ENCODE results near the gene PFN1. TPM values are rescaled to one million over a fixed set of nuclear protein-coding genes. Genes with fewer than 3 reads are reported as not detected.
A peak's percentile ranks its signal among the peaks of the same experiment; 100 is the strongest.
"Not testable (repeated sequence)": the region's sequence is repeated elsewhere in the genome, so short reads cannot be mapped to it uniquely, and the experiment has no call there.

Gene PFN1
- total and polyA plus RNA-seq, 8 donors: 63.6 to 195 (median 138) TPM

DNA sequence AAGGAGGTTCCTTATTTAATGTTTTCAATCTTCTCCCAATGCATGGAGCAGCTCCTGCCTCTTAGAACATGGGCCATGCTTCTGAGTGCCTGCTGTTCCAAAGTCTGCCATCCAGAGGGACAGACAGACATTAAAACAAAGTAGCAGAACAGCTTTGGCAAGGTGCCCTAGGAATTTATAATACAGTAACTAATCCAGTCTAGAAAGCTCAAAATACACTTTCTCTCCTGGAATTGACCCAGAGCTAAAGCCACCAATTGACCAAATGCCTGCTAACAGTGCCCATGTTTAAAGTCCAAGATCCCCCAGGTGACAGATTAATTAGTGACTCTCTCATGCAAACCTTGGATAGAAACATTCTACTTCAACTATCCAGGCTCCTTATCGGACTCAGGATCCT, 34.3 kb downstream of the PFN1 start:
- Histone ChIP-seq H3K9me3 (no peaks in the 10 kb centered on the region), H3K27me3 (no peaks in the 10 kb centered on the region), H3K36me3 (no peaks in the 10 kb centered on the region), H3K4me3 (no peak overlapping the region), H3K4me1 (peaks cover 0 to 4% (median 0%) of the 10 kb centered on the region in 3 donors), H3K27ac (no peak overlapping the region)
- peak in 1 of 4 donors; percentile 31 for ATAC-seq
- 40% methylated on average over 1 of the region's 1 CpG for WGBS, 2 donors
- FAIRE-seq: no peak
- TF ChIP-seq, protein P1, sequence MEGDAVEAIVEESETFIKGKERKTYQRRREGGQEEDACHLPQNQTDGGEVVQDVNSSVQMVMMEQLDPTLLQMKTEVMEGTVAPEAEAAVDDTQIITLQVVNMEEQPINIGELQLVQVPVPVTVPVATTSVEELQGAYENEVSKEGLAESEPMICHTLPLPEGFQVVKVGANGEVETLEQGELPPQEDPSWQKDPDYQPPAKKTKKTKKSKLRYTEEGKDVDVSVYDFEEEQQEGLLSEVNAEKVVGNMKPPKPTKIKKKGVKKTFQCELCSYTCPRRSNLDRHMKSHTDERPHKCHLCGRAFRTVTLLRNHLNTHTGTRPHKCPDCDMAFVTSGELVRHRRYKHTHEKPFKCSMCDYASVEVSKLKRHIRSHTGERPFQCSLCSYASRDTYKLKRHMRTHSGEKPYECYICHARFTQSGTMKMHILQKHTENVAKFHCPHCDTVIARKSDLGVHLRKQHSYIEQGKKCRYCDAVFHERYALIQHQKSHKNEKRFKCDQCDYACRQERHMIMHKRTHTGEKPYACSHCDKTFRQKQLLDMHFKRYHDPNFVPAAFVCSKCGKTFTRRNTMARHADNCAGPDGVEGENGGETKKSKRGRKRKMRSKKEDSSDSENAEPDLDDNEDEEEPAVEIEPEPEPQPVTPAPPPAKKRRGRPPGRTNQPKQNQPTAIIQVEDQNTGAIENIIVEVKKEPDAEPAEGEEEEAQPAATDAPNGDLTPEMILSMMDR (IDR thresholded peaks at IDR 0.05): no peak
- DNase-seq: no peak
- intact Hi-C loops (cut with DNase I): loop anchor here in 1 of 3 donors (10.0 kb wide), 1 partner anchor 141 kb away; no protein-coding TSS in a partner anchor

DNA sequence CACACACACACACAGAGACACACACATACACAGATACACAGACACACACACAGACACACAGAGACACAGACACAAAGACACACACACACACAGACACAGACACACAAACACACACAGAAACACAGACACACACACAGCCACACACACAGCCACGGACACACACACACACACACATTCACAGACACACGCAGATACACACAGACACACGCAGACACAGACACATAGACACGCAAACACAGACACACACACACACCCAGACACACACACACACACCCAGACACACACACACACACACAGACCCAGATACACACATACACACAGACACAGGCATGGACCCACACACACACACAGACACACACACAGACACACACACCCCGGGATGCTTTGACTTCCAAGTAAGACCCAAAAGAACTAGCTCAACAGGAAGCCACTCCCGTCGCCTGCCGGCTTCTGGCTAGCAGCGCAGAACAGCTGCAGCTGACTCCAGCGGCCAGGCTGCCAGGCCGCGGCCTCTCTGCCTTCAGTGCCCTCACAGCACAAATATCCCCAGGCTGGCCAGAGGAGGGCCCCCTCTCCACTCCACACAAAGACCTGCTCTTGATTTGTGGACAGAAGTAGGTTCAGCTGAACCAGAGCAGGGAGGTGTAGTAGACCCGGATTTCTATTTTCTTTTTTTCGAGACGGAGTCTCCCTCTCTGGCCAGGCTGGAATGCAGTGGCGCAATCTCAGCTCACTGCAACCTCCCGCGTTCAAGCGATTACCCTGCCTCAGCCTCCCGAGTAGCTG, 39.4 kb downstream of the PFN1 start:
- no peak for FAIRE-seq
- no peak overlapping the region for H3K4me3 ChIP-seq
- TF ChIP-seq, protein P1 (IDR thresholded peaks at IDR 0.05): peak; percentile 63 to 81 (median 76)
- peak overlapping the region in 3 of 4 donors; percentile 15 to 60 (median 29) for H3K27ac ChIP-seq
- 15 to 20% methylated on average over 20 of the region's 20 CpGs for WGBS, 2 donors
- intact Hi-C loops (cut with DNase I): loop anchor here in 1 of 3 donors (10.0 kb wide), 1 partner anchor 156 kb away; no protein-coding TSS in a partner anchor
- no peaks in the 10 kb centered on the region for H3K36me3 ChIP-seq
- no peaks in the 10 kb centered on the region for H3K9me3 ChIP-seq
- peak; percentile 86 to 96 (median 89) for DNase-seq
- peaks cover 0 to 4% (median 0%) of the 10 kb centered on the region in 3 donors for H3K4me1 ChIP-seq
- ATAC-seq: peak; percentile 97 to 99 (median 99)
- H3K27me3 ChIP-seq: no peaks in the 10 kb centered on the region

DNA sequence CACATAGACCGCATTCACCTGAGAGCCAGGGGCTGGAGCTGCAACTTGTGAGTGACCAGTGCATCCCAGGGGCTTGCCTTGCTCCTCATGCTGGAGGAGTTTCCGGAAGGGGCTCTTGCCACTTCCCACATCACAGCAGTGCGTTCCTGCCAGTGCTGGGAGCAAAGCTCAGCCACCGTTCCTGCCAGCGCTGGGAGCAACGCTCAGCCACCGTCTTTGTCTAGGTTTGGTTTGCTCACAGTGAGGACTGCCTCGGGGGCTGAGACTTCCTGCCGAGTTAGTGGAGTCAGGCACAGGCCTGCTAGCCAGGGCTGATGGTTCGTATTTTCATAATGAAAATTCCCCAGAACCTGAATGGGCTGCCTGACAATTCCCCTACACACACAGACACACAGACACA, 40.0 kb downstream of the PFN1 start:
- FAIRE-seq: no peak
- no peak overlapping the region for H3K4me3 ChIP-seq

DNA sequence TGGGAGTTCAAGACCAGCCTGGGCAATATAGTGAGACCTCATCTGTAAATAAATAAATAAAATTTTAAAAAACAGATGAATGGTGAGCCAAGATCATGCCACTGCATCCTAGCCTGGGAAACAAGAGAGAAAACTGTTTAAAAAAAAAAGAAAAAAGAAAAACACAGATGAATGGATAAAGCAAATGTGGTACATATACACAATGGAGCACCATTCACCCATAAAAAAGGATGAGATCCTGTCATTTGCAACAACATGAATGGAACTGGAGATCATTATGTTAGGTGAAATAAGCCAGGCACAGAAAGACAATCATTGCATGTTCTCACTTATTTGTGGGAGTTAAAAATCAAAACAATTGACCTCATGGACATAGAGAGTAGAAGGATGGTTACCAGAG, 41.7 kb downstream of the PFN1 start:
- ATAC-seq, H3K9me3 ChIP-seq, H3K27me3 ChIP-seq, H3K4me1 ChIP-seq, H3K36me3 ChIP-seq, FAIRE-seq, H3K27ac ChIP-seq, H3K4me3 ChIP-seq, DNase-seq: not testable (repeated sequence)
- intact Hi-C loops (cut with DNase I): loop anchor here in 1 of 3 donors (10.0 kb wide), 1 partner anchor 158 kb away; no protein-coding TSS in a partner anchor

More for the DNA sequence above, 40.0 kb downstream of the PFN1 start:
- Histone ChIP-seq H3K9me3 (no peaks in the 10 kb centered on the region), H3K27ac (no peak overlapping the region), H3K4me1 (peaks cover 0 to 4% (median 2%) of the 10 kb centered on the region in 3 donors), H3K27me3 (no peaks in the 10 kb centered on the region), H3K36me3 (no peaks in the 10 kb centered on the region)
- DNase-seq (peak in 1 of 6 donors; percentile 30), ATAC-seq (no peak)
- TF ChIP-seq, protein P1 (IDR thresholded peaks at IDR 0.05): no peak
- WGBS, 2 donors: 66 to 79% methylated on average over 10 of the region's 10 CpGs
- intact Hi-C loops (cut with DNase I): loop anchor here in 1 of 3 donors (10.0 kb wide), 1 partner anchor 156 kb away; no protein-coding TSS in a partner anchor

DNA sequence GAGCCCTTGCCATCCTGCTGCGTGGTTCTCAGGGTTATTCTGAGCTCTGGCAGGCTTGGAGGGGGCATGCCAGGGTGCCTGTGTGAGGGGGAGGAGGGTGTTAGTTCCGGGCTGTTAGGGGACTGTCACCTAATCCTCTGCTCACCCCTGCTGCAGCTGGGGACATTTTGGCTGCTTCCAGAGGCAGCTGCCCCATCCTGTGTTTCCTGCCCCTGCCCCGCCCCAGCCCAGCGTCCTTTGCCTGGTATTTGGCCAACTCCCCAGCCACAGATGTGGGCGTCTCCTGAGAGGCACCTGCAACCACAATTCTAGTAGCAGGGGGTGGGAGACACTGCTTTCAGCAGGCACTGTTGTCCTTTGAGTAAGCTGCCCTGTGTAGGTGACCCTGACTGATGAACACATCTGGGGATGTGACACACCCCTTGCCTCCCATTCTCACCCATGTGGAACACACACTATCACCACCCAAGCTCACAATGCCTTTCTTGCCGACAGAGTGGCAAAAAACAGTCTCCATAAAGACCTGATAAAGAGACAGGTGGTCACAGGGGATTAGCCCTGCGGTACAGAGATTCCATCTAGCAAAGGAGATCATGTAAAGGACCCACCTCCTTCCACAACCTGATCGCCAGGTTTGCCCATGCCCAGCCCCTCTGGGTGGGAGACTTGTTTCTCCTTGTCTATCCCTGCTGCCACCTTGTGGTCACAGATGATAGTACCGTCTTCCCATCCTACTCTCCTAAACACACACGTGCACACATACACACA, 45.1 kb downstream of the PFN1 start, which contains the start of gene CHRNE:
TSS of gene CHRNE (minus strand) at position 48 of the 768 bp plus-strand sequence. CDS start at position 13, 35 bp downstream.
- H3K27ac ChIP-seq: peak within 1 kb of the TSS in 2 of 4 donors; percentile 28 to 74
- TF ChIP-seq, protein P1 (IDR thresholded peaks at IDR 0.05): peak; percentile 70 to 75 (median 72)
- no peaks in the 10 kb centered on the region for H3K27me3 ChIP-seq
- WGBS, 2 donors: 10% methylated on average over 10 of the region's 10 CpGs
- DNase-seq (peak in 5 of 6 donors; percentile 72 to 84 (median 78)), ATAC-seq (peak; percentile 55 to 69 (median 64)), FAIRE-seq (peak; percentile 49)
- H3K4me3 ChIP-seq: no peak within 1 kb of the TSS
- intact Hi-C loops (cut with DNase I): loop anchor here in 1 of 3 donors (10.0 kb wide), 1 partner anchor 162 kb away; no protein-coding TSS in a partner anchor
- no peaks in the 10 kb centered on the region for H3K36me3 ChIP-seq
- no peaks in the 10 kb centered on the region for H3K9me3 ChIP-seq
- peaks cover 0 to 9% (median 4%) of the 10 kb centered on the region in 3 donors for H3K4me1 ChIP-seq

Data from pancreas (tissue), 10 donors.